ENCODE results near the gene LRRC36.

Gene LRRC36

GRCh38 chr16:67423611-67424260 lies 97.1 kb downstream of the LRRC36 start:
- Histone ChIP-seq H3K36me3 (ENCODE audit: control insufficient read depth in 2 of 2, insufficient read depth in 1 of 2, low read length in 2 of 2) (no peaks in the 10 kb centered on the region), H3K27ac (ENCODE audit: extremely low read depth, low read depth, low read length) (no peak overlapping the region), H3K4me1 (ENCODE audit: control insufficient read depth, insufficient read depth, low read length) (no peaks in the 10 kb centered on the region), H3K4me3 (ENCODE audit: low read depth, low read length) (no peak overlapping the region), H3K9me3 (ENCODE audit: control insufficient read depth, insufficient read depth, low read depth, low read length) (no peaks in the 10 kb centered on the region)
- TF ChIP-seq PRDM6 (tag by site-specific recombination; IDR thresholded peaks at IDR 0.05) (peak; percentile 61), SETDB1 (IDR thresholded peaks at IDR 0.05; ENCODE audit: insufficient read length, low read length) (no peak)
- ChIA-PET POLR2A (no interaction called here), CTCF (interaction anchor here (0.5 to 7.1 kb wide), 7 partner anchors 11 to 97 kb away, joined by 3 to 99 read pairs (median 3); no protein-coding TSS in a partner anchor)

DNA sequence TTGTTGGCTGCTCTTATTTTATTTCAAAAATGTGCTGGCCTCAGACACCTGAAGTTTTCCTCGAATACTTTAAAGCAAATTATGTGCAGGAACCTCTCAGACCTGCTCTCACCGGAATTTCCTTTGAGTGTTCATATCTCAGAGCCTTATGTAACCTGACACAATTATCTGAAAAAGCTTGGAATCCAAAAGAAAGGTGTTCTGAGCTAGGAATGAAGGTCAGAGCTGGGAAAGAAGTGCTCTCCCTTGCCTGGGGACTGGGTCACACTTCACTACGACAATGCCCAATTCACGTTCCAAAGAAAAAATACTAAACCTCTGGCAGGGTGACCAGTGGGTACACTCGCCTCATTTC lies 97.6 kb downstream of the LRRC36 start:
- no peaks in the 10 kb centered on the region for H3K36me3 ChIP-seq (ENCODE audit: control insufficient read depth in 2 of 2, insufficient read depth in 1 of 2, low read length in 2 of 2)
- ChIA-PET POLR2A (no interaction called here), CTCF (interaction anchor here (0.6 to 7.1 kb wide), 4 partner anchors 12 to 97 kb away, joined by 3 to 99 read pairs (median 3); no protein-coding TSS in a partner anchor)
- TF ChIP-seq KLF8 (tag by site-specific recombination; IDR thresholded peaks at IDR 0.05) (no peak), ZNF544 (tag by site-specific recombination; IDR thresholded peaks at IDR 0.05) (no peak), SETDB1 (IDR thresholded peaks at IDR 0.05; ENCODE audit: insufficient read length, low read length) (no peak), ZXDB (tag by site-specific recombination; IDR thresholded peaks at IDR 0.05) (no peak), ZNF221 (tag by site-specific recombination; IDR thresholded peaks at IDR 0.05; ENCODE audit: borderline replicate concordance) (no peak), ZNF654 (tag by site-specific recombination; IDR thresholded peaks at IDR 0.05; ENCODE audit: low read depth) (no peak), ZNF2 (tag by site-specific recombination; IDR thresholded peaks at IDR 0.05) (no peak)
- TF ChIP-seq, protein P1, sequence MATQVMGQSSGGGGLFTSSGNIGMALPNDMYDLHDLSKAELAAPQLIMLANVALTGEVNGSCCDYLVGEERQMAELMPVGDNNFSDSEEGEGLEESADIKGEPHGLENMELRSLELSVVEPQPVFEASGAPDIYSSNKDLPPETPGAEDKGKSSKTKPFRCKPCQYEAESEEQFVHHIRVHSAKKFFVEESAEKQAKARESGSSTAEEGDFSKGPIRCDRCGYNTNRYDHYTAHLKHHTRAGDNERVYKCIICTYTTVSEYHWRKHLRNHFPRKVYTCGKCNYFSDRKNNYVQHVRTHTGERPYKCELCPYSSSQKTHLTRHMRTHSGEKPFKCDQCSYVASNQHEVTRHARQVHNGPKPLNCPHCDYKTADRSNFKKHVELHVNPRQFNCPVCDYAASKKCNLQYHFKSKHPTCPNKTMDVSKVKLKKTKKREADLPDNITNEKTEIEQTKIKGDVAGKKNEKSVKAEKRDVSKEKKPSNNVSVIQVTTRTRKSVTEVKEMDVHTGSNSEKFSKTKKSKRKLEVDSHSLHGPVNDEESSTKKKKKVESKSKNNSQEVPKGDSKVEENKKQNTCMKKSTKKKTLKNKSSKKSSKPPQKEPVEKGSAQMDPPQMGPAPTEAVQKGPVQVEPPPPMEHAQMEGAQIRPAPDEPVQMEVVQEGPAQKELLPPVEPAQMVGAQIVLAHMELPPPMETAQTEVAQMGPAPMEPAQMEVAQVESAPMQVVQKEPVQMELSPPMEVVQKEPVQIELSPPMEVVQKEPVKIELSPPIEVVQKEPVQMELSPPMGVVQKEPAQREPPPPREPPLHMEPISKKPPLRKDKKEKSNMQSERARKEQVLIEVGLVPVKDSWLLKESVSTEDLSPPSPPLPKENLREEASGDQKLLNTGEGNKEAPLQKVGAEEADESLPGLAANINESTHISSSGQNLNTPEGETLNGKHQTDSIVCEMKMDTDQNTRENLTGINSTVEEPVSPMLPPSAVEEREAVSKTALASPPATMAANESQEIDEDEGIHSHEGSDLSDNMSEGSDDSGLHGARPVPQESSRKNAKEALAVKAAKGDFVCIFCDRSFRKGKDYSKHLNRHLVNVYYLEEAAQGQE (tag by site-specific recombination; IDR thresholded peaks at IDR 0.05): no peak
- TF ChIP-seq, protein P2, sequence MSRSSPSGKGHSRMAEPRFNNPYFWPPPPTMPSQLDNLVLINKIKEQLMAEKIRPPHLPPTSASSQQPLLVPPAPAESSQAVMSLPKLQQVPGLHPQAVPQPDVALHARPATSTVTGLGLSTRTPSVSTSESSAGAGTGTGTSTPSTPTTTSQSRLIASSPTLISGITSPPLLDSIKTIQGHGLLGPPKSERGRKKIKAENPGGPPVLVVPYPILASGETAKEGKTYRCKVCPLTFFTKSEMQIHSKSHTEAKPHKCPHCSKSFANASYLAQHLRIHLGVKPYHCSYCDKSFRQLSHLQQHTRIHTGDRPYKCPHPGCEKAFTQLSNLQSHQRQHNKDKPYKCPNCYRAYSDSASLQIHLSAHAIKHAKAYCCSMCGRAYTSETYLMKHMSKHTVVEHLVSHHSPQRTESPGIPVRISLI (tag by site-specific recombination; IDR thresholded peaks at IDR 0.05): no peak
- TF ChIP-seq, protein P3, sequence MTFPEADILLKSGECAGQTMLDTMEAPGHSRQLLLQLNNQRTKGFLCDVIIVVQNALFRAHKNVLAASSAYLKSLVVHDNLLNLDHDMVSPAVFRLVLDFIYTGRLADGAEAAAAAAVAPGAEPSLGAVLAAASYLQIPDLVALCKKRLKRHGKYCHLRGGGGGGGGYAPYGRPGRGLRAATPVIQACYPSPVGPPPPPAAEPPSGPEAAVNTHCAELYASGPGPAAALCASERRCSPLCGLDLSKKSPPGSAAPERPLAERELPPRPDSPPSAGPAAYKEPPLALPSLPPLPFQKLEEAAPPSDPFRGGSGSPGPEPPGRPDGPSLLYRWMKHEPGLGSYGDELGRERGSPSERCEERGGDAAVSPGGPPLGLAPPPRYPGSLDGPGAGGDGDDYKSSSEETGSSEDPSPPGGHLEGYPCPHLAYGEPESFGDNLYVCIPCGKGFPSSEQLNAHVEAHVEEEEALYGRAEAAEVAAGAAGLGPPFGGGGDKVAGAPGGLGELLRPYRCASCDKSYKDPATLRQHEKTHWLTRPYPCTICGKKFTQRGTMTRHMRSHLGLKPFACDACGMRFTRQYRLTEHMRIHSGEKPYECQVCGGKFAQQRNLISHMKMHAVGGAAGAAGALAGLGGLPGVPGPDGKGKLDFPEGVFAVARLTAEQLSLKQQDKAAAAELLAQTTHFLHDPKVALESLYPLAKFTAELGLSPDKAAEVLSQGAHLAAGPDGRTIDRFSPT (tag by site-specific recombination; IDR thresholded peaks at IDR 0.05): no peak
- no peaks in the 10 kb centered on the region for H3K4me1 ChIP-seq (ENCODE audit: control insufficient read depth, insufficient read depth, low read length)
- no peak overlapping the region for H3K4me3 ChIP-seq (ENCODE audit: low read depth, low read length)
- no peaks in the 10 kb centered on the region for H3K9me3 ChIP-seq (ENCODE audit: control insufficient read depth, insufficient read depth, low read depth, low read length)
- no peak overlapping the region for H3K27ac ChIP-seq (ENCODE audit: extremely low read depth, low read depth, low read length)

DNA sequence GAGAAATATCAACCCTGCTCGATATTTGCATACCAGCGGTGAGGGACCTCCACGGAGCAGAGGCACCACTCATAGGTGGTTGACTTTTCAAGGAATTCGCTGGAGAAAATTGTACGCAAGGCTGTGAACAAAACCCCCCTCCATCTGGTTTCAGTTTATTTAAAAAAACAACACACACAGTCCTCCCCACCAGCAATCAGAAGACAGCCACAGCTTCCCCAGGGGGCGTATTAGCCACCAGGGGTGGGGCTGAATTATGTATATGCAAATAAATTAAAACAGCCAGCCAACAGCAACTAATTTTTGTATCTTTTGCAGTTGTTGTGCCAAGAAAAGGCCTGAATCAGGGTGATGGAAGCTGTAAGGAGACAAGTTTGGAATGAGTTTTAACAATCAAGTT lies 98.4 kb downstream of the LRRC36 start:
- CTCF ChIA-PET: interaction anchor here (0.6 to 7.1 kb wide), 8 partner anchors 8 to 164 kb away, joined by 3 to 99 read pairs (median 3); partner anchors contain the start of genes ATP6V0D1, KCTD19 and LRRC36
- H3K27ac ChIP-seq (ENCODE audit: extremely low read depth, low read depth, low read length): no peak overlapping the region
- no peaks in the 10 kb centered on the region; the same call in 1 of the 2 replicates for H3K4me1 ChIP-seq (ENCODE audit: control insufficient read depth, insufficient read depth, low read length)
- no peaks in the 10 kb centered on the region for H3K36me3 ChIP-seq (ENCODE audit: control insufficient read depth in 2 of 2, insufficient read depth in 1 of 2, low read length in 2 of 2)
- H3K4me3 ChIP-seq (ENCODE audit: low read depth, low read length): no peak overlapping the region
- POLR2A ChIA-PET: no interaction called here
- H3K9me3 ChIP-seq (ENCODE audit: control insufficient read depth, insufficient read depth, low read depth, low read length): no peaks in the 10 kb centered on the region
- TF ChIP-seq ZNF549 (tag by site-specific recombination; IDR thresholded peaks at IDR 0.05) (no peak), INSM2 (tag by site-specific recombination; IDR thresholded peaks at IDR 0.05) (no peak)
- TF ChIP-seq, protein P4, sequence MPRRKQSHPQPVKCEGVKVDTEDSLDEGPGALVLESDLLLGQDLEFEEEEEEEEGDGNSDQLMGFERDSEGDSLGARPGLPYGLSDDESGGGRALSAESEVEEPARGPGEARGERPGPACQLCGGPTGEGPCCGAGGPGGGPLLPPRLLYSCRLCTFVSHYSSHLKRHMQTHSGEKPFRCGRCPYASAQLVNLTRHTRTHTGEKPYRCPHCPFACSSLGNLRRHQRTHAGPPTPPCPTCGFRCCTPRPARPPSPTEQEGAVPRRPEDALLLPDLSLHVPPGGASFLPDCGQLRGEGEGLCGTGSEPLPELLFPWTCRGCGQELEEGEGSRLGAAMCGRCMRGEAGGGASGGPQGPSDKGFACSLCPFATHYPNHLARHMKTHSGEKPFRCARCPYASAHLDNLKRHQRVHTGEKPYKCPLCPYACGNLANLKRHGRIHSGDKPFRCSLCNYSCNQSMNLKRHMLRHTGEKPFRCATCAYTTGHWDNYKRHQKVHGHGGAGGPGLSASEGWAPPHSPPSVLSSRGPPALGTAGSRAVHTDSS (tag by site-specific recombination; IDR thresholded peaks at IDR 0.05): no peak
- TF ChIP-seq, protein P5, sequence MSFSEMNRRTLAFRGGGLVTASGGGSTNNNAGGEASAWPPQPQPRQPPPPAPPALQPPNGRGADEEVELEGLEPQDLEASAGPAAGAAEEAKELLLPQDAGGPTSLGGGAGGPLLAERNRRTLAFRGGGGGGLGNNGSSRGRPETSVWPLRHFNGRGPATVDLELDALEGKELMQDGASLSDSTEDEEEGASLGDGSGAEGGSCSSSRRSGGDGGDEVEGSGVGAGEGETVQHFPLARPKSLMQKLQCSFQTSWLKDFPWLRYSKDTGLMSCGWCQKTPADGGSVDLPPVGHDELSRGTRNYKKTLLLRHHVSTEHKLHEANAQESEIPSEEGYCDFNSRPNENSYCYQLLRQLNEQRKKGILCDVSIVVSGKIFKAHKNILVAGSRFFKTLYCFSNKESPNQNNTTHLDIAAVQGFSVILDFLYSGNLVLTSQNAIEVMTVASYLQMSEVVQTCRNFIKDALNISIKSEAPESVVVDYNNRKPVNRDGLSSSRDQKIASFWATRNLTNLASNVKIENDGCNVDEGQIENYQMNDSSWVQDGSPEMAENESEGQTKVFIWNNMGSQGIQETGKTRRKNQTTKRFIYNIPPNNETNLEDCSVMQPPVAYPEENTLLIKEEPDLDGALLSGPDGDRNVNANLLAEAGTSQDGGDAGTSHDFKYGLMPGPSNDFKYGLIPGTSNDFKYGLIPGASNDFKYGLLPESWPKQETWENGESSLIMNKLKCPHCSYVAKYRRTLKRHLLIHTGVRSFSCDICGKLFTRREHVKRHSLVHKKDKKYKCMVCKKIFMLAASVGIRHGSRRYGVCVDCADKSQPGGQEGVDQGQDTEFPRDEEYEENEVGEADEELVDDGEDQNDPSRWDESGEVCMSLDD (tag by site-specific recombination; IDR thresholded peaks at IDR 0.05): no peak
